ENCODE results near the gene SAFB. TPM values are rescaled to one million over a fixed set of nuclear protein-coding genes. Genes with fewer than 3 reads are reported as not detected.

Gene SAFB
- total RNA-seq, 1 experiment from 2014 or later: 171 TPM

DNA sequence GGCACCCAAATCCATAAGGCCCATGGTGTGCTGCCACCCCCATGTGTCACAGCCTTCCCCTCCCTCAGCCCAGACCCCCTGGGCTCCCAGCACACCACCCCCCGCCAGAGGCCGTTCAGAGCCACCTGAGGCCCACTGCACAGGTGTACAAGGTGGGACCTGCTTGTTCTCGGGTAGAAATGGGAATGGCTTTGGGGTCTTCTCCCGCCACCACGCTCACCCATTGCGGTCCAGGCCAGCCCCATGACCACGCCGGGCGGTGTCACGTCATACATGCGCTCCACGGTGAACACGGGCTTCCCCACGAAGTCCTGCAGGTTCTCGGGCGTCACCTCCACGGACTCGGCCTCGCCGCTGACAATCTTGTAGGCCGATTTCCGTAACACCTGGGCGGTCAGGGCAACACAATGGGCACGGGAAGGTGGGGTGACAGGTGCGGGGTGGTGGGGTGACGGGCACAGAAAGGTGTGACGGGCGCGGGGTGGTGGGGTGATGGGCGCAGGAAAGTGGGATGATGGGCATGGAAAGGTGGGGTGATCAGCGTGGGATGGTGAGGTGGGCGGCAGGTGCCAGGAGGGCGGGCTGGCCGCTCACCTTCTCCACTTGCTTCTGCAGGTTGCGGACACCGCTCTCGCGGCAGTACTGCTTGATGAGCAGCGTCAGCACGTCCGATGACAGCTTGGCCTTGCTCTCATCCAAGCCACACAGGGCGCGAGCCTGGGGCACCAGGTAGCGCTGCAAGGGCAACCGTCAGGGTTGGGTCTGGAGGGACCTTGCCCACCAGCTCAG lies 71.5 kb downstream of the SAFB start:
- Histone ChIP-seq H3K27me3 (replicated peaks; ENCODE audit: insufficient read depth, low read depth, low read length, poor library complexity) (no peaks in the 10 kb centered on the region), H3K27ac (ENCODE audit: low read depth, low read length, poor library complexity, severe bottlenecking) (no peak overlapping the region), H3K9me3 (ENCODE audit: low read depth, low read length, poor library complexity, severe bottlenecking) (no peaks in the 10 kb centered on the region), H3K4me1 (ENCODE audit: insufficient read depth, low read length, poor library complexity, severe bottlenecking) (peaks cover 8% of the 10 kb centered on the region), H3K36me3 (ENCODE audit: insufficient read depth, low read length, poor library complexity, severe bottlenecking) (peaks cover 76% of the 10 kb centered on the region), H3K4me3 (ENCODE audit: low read depth, low read length, poor library complexity, severe bottlenecking) (no peak overlapping the region)
- intact Hi-C loops (cut with micrococcal nuclease; ENCODE audit: unreplicated experiment): no loop called here
- TF ChIP-seq EZH2 (IDR thresholded peaks at IDR 0.05; ENCODE audit: borderline replicate concordance, low read depth, low read length, poor library complexity, severe bottlenecking) (no peak), CTCF (conservative IDR thresholded peaks at IDR 0.05; ENCODE audit: low read depth, low read length) (no peak)
- BruUV-seq (replicated peaks): no TSS peak
- ChIA-PET POLR2A (ENCODE audit: low non-redundant PET) (interaction anchor here (0.6 kb wide), 1 partner anchor 22 kb away, joined by 3 read pairs; no protein-coding TSS in a partner anchor), CTCF (no interaction called here)
- DNase-seq (ENCODE audit: low spot score): no peak

DNA sequence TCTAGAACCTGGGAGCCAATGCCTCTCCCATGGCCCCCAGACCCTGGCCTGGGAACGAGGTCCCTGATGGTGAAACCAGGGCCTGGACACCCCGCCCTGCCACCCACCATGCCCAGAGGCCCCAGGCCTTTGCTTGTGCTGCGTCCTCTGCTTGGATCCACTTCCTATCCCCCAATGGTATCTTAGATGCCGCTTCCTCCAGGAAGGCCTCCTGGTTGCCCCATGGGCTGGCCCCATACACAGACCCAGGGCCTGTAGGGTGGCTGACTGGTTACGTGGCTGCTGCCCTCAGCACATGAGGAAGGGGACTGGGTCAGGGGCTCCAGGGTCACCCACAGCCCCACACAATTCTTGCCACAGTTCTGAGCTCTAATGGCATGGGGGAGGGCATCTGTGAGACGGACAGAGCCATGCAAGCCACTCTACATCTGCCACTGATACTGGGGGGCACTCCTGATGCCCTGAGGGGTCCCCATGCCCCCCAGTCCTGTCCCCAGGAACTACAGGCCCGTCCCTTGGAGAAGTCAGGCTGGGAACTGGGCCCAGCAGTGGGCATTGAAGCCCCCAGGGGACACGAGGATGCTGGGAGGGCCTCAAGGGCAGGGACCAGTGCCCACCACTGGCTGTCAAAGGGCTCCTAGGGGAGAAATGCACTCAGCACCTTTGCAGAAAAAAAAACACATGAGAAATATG lies 72.2 kb downstream of the SAFB start:
- DNase-seq (ENCODE audit: low spot score): no peak
- TF ChIP-seq EZH2 (IDR thresholded peaks at IDR 0.05; ENCODE audit: borderline replicate concordance, low read depth, low read length, poor library complexity, severe bottlenecking): no peak
- no peak for TF ChIP-seq CTCF (conservative IDR thresholded peaks at IDR 0.05; ENCODE audit: low read depth, low read length)
- no TSS peak for BruUV-seq (replicated peaks)
- Histone ChIP-seq H3K27ac (ENCODE audit: low read depth, low read length, poor library complexity, severe bottlenecking) (no peak overlapping the region), H3K9me3 (ENCODE audit: low read depth, low read length, poor library complexity, severe bottlenecking) (no peaks in the 10 kb centered on the region), H3K36me3 (ENCODE audit: insufficient read depth, low read length, poor library complexity, severe bottlenecking) (peaks cover 83% of the 10 kb centered on the region), H3K27me3 (replicated peaks; ENCODE audit: insufficient read depth, low read depth, low read length, poor library complexity) (no peaks in the 10 kb centered on the region), H3K4me1 (ENCODE audit: insufficient read depth, low read length, poor library complexity, severe bottlenecking) (peaks cover 8% of the 10 kb centered on the region), H3K4me3 (ENCODE audit: low read depth, low read length, poor library complexity, severe bottlenecking) (no peak overlapping the region)
- ChIA-PET POLR2A (ENCODE audit: low non-redundant PET) (interaction anchor here (0.6 kb wide), 1 partner anchor 21 kb away, joined by 3 read pairs; no protein-coding TSS in a partner anchor), CTCF (no interaction called here)
- intact Hi-C loops (cut with micrococcal nuclease; ENCODE audit: unreplicated experiment): no loop called here

GRCh38 chr19:5695649-5696195 lies 72.8 kb downstream of the SAFB start:
- BruUV-seq (replicated peaks): no TSS peak
- CTCF ChIA-PET: no interaction called here
- POLR2A ChIA-PET (ENCODE audit: low non-redundant PET): no interaction called here
- H3K4me1 ChIP-seq (ENCODE audit: insufficient read depth, low read length, poor library complexity, severe bottlenecking): peaks cover 8% of the 10 kb centered on the region
- no peak overlapping the region for H3K27ac ChIP-seq (ENCODE audit: low read depth, low read length, poor library complexity, severe bottlenecking)
- TF ChIP-seq EZH2 (IDR thresholded peaks at IDR 0.05; ENCODE audit: borderline replicate concordance, low read depth, low read length, poor library complexity, severe bottlenecking): no peak
- TF ChIP-seq CTCF (conservative IDR thresholded peaks at IDR 0.05; ENCODE audit: low read depth, low read length): no peak
- H3K27me3 ChIP-seq (replicated peaks; ENCODE audit: insufficient read depth, low read depth, low read length, poor library complexity): no peaks in the 10 kb centered on the region
- peaks cover 90% of the 10 kb centered on the region for H3K36me3 ChIP-seq (ENCODE audit: insufficient read depth, low read length, poor library complexity, severe bottlenecking)
- intact Hi-C loops (cut with micrococcal nuclease; ENCODE audit: unreplicated experiment): no loop called here
- no peaks in the 10 kb centered on the region for H3K9me3 ChIP-seq (ENCODE audit: low read depth, low read length, poor library complexity, severe bottlenecking)
- H3K4me3 ChIP-seq (ENCODE audit: low read depth, low read length, poor library complexity, severe bottlenecking): no peak overlapping the region
- DNase-seq (ENCODE audit: low spot score): no peak

All from A673 (cell line).